HepG2 (cell line): ENCODE measurements around the gene ADCK2. TPM values are rescaled to one million over a fixed set of nuclear protein-coding genes. Genes with fewer than 3 reads are reported as not detected.

ENCODE experiments used
- EED ChIP-seq: sonication (generic); formaldehyde crosslinking; IDR thresholded peaks from 2 replicates; pipeline ENCODE4 v1.5.0; 2020; ENCODE audit warnings: mild to moderate bottlenecking, missing genetic modification reagents
- HDAC2 ChIP-seq: sonication (generic); formaldehyde crosslinking; IDR thresholded peaks from 2 replicates; pipeline ENCODE4 v1.4.0; 2020; ENCODE audit warnings: missing genetic modification reagents
- HOMEZ ChIP-seq: IDR thresholded peaks from 2 replicates; pipeline ENCODE4 v1.6.1; 2016; ENCODE audit warnings: low read depth
- MEIS2 ChIP-seq: sonication (generic); formaldehyde crosslinking; IDR thresholded peaks from 2 replicates; pipeline ENCODE4 v1.9.0; 2021; ENCODE audit warnings: mild to moderate bottlenecking, missing genetic modification reagents
- MXD4 ChIP-seq: IDR thresholded peaks from 2 replicates; pipeline ENCODE4 v1.6.1; 2016; ENCODE audit warnings: mild to moderate bottlenecking, missing biosample characterization, missing genetic modification reagents
- NFYB ChIP-seq: sonication (generic); formaldehyde crosslinking; IDR thresholded peaks from 2 replicates; pipeline ENCODE4 v1.4.0; 2020; ENCODE audit warnings: missing genetic modification reagents
- ONECUT2 ChIP-seq: sonication (generic); formaldehyde crosslinking; IDR thresholded peaks from 2 replicates; pipeline ENCODE4 v1.4.0; 2020; ENCODE audit warnings: missing genetic modification reagents
- RBM22 ChIP-seq: fragments of 200-400 bp; formaldehyde crosslinking; optimal IDR thresholded peaks from 2 replicates; pipeline ENCODE3; 2017; ENCODE audit warnings: mild to moderate bottlenecking, low read length, moderate library complexity
- SAP130 ChIP-seq: IDR thresholded peaks from 2 replicates; pipeline ENCODE4 v1.6.1; 2016; ENCODE audit warnings: low read depth
- SATB2 ChIP-seq: sonication (generic); formaldehyde crosslinking; IDR thresholded peaks from 2 replicates; pipeline ENCODE4 v1.5.0; 2020; ENCODE audit warnings: missing genetic modification reagents
- ZBTB10 ChIP-seq: sonication (generic); formaldehyde crosslinking; IDR thresholded peaks from 2 replicates; pipeline ENCODE4 v1.4.0; 2020; ENCODE audit warnings: missing genetic modification reagents, borderline replicate concordance
- ZFP41 ChIP-seq: sonication (generic); formaldehyde crosslinking; IDR thresholded peaks from 2 replicates; pipeline ENCODE4 v1.4.0; 2020; ENCODE audit warnings: mild to moderate bottlenecking, missing genetic modification reagents, borderline replicate concordance
- ZNF337 ChIP-seq: sonication (generic); formaldehyde crosslinking; IDR thresholded peaks from 2 replicates; pipeline ENCODE4 v1.5.1; 2020; ENCODE audit warnings: missing genetic modification reagents, low read depth, mild to moderate bottlenecking, borderline replicate concordance
- ZNF614 ChIP-seq: IDR thresholded peaks from 2 replicates; pipeline ENCODE4 v1.6.1; 2018; ENCODE audit warnings: missing biosample characterization, missing genetic modification reagents, inconsistent platforms, borderline replicate concordance
- ZNF644 ChIP-seq: IDR thresholded peaks from 2 replicates; pipeline ENCODE4 v1.6.1; 2016; ENCODE audit warnings: low read depth
- polyA plus RNA-seq, 8 experiments: library from polyadenylated mRNA; depleted of rRNA in 3 of 8; stranded (reverse) in 7 of 8; unstranded in 1 of 8; fragments of >200 nt; fragmentation: Illumina TruSeq in 4 of 8; extraction: Trizol in 4 of 8; gene quantifications; 2 replicates each; pipeline versions ENCODE4 v1.2.1 to v1.2.3, GENCODE V29; 2011 to 2016; ENCODE audit warnings: low read depth in 4 of 8, missing spikeins in 1 of 8, mixed read lengths in 1 of 8; ENCODE audit not compliant: insufficient read depth in 1 of 8
- total RNA-seq, 5 experiments: library from RNA; depleted of rRNA; stranded (reverse); fragments of >200 nt; fragmentation: Illumina TruSeq; extraction: Trizol; gene quantifications; 2 replicates each; pipeline ENCODE4 v1.2.3, GENCODE V29; 2016; ENCODE audit warnings: low read depth in 1 of 5
- TF ChIP-seq, protein P1 (sequence below): sonication (generic); formaldehyde crosslinking; IDR thresholded peaks from 2 replicates; pipeline ENCODE4 v1.5.1; 2020; ENCODE audit warnings: mild to moderate bottlenecking, missing genetic modification reagents, borderline replicate concordance
- TF ChIP-seq, protein P2 (sequence below): IDR thresholded peaks from 2 replicates; pipeline ENCODE4 v1.6.1; 2012; ENCODE audit warnings: low read depth, low read length, improper control_type of control experiment
- TF ChIP-seq, protein P3 (sequence below): sonication (generic); formaldehyde crosslinking; IDR thresholded peaks from 2 replicates; pipeline ENCODE4 v1.8.1; 2022; ENCODE audit warnings: mild to moderate bottlenecking, missing genetic modification reagents

ADCK2 gene
- total and polyA plus RNA-seq, 2 of the 13 experiments (the other 11 are each of a cell fraction or from before 2014, with no cell fraction given) = 8.6 to 18.8 TPM

DNA sequence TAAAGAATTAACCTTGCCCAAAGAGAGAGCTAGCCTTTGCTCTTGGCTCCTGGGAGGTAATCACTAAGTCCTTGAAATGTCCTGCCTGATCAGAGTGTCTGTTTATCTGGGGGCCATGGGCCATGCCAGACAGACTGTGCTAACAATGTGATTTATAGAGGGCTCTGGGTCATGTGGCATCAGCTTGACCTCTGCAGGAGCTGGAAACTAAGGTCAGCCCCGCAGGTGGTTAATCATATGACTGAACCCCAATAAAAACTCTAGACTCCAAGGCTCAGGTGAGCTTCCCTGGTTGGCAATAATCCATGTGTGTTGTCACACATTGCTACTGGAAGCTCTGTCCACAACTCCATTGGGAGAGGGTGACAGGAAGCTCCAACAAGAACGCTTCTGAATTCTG is 71.3 kb downstream of the ADCK2 start (continued):
- TF ChIP-seq, protein P1, sequence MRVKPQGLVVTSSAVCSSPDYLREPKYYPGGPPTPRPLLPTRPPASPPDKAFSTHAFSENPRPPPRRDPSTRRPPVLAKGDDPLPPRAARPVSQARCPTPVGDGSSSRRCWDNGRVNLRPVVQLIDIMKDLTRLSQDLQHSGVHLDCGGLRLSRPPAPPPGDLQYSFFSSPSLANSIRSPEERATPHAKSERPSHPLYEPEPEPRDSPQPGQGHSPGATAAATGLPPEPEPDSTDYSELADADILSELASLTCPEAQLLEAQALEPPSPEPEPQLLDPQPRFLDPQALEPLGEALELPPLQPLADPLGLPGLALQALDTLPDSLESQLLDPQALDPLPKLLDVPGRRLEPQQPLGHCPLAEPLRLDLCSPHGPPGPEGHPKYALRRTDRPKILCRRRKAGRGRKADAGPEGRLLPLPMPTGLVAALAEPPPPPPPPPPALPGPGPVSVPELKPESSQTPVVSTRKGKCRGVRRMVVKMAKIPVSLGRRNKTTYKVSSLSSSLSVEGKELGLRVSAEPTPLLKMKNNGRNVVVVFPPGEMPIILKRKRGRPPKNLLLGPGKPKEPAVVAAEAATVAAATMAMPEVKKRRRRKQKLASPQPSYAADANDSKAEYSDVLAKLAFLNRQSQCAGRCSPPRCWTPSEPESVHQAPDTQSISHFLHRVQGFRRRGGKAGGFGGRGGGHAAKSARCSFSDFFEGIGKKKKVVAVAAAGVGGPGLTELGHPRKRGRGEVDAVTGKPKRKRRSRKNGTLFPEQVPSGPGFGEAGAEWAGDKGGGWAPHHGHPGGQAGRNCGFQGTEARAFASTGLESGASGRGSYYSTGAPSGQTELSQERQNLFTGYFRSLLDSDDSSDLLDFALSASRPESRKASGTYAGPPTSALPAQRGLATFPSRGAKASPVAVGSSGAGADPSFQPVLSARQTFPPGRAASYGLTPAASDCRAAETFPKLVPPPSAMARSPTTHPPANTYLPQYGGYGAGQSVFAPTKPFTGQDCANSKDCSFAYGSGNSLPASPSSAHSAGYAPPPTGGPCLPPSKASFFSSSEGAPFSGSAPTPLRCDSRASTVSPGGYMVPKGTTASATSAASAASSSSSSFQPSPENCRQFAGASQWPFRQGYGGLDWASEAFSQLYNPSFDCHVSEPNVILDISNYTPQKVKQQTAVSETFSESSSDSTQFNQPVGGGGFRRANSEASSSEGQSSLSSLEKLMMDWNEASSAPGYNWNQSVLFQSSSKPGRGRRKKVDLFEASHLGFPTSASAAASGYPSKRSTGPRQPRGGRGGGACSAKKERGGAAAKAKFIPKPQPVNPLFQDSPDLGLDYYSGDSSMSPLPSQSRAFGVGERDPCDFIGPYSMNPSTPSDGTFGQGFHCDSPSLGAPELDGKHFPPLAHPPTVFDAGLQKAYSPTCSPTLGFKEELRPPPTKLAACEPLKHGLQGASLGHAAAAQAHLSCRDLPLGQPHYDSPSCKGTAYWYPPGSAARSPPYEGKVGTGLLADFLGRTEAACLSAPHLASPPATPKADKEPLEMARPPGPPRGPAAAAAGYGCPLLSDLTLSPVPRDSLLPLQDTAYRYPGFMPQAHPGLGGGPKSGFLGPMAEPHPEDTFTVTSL (CRISPR knock-in tag) = peak; percentile 60; the same call in 1 of the 2 replicates
- TF ChIP-seq ONECUT2 (CRISPR knock-in tag) (peak; percentile 66), HDAC2 (CRISPR knock-in tag) (peak; percentile 76), ZNF614 (CRISPR knock-in tag) (0 out of 2 replicates have a peak, but pooled peaks have one; percentile 32), ZFP41 (CRISPR knock-in tag) (no peak), RBM22 (no peak), ZNF337 (CRISPR knock-in tag) (no peak), SAP130 (CRISPR knock-in tag) (peak; percentile 32; the same call in 1 of the 2 replicates), ZNF644 (CRISPR knock-in tag) (0 out of 2 replicates have a peak, but pooled peaks have one; percentile 19), MXD4 (CRISPR knock-in tag) (0 out of 2 replicates have a peak, but pooled peaks have one; percentile 33), MEIS2 (peak; percentile 82), HOMEZ (CRISPR knock-in tag) (peak; percentile 85; the same call in 1 of the 2 replicates), NFYB (CRISPR knock-in tag) (no peak), SATB2 (CRISPR knock-in tag) (peak; percentile 66; the same call in 1 of the 2 replicates), ZBTB10 (CRISPR knock-in tag) (peak; percentile 99), EED (no peak)
- TF ChIP-seq, protein P2, sequence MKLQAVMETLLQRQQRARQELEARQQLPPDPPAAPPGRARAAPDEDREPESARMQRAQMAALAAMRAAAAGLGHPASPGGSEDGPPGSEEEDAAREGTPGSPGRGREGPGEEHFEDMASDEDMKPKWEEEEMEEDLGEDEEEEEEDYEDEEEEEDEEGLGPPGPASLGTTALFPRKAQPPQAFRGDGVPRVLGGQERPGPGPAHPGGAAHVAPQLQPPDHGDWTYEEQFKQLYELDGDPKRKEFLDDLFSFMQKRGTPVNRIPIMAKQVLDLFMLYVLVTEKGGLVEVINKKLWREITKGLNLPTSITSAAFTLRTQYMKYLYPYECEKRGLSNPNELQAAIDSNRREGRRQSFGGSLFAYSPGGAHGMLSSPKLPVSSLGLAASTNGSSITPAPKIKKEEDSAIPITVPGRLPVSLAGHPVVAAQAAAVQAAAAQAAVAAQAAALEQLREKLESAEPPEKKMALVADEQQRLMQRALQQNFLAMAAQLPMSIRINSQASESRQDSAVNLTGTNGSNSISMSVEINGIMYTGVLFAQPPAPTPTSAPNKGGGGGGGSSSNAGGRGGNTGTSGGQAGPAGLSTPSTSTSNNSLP = 0 out of 2 replicates have a peak, but pooled peaks have one; percentile 24
- TF ChIP-seq, protein P3, sequence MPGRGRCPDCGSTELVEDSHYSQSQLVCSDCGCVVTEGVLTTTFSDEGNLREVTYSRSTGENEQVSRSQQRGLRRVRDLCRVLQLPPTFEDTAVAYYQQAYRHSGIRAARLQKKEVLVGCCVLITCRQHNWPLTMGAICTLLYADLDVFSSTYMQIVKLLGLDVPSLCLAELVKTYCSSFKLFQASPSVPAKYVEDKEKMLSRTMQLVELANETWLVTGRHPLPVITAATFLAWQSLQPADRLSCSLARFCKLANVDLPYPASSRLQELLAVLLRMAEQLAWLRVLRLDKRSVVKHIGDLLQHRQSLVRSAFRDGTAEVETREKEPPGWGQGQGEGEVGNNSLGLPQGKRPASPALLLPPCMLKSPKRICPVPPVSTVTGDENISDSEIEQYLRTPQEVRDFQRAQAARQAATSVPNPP (CRISPR knock-in tag) = no peak
